GM23248 (cell line): Measurements from ENCODE around the gene LYAR. TPM values are rescaled to one million over a fixed set of nuclear protein-coding genes. Genes with fewer than 3 reads are reported as not detected.

Experiments used
- DNase-seq: peaks from one replicate; pipeline ENCODE4 v3.0.0-alpha.2; 2015
- H2AFZ ChIP-seq: fragments of 200-600 bp; sonication (generic); 2 replicates; pipeline ENCODE4 v1.6.1; 2016; ENCODE audit warnings: antibody characterized with exemption
- H3F3A ChIP-seq: fragments of 200-600 bp; sonication (generic); 2 replicates; pipeline ENCODE4 v1.6.1; 2016; ENCODE audit warnings: mild to moderate bottlenecking, antibody characterized with exemption, mixed run types; ENCODE audit not compliant: insufficient read depth
- H3K27ac ChIP-seq: fragments of 200-600 bp; sonication (generic); 2 replicates; pipeline ENCODE4 v1.5.1; 2016; ENCODE audit warnings: mild to moderate bottlenecking
- H3K27me3 ChIP-seq: fragments of 200-600 bp; sonication (generic); replicated peaks from 2 replicates; pipeline ENCODE4 v1.6.1; 2016; ENCODE audit warnings: mild to moderate bottlenecking; ENCODE audit not compliant: insufficient read depth
- H3K36me3 ChIP-seq: fragments of 200-600 bp; sonication (generic); 2 replicates; pipeline ENCODE4 v1.6.1; 2016; ENCODE audit warnings: low read depth, mild to moderate bottlenecking
- H3K4me1 ChIP-seq: fragments of 200-600 bp; sonication (generic); 2 replicates; pipeline ENCODE4 v1.6.1; 2016; ENCODE audit warnings: mild to moderate bottlenecking; ENCODE audit not compliant: insufficient read depth
- H3K4me2 ChIP-seq: fragments of 200-600 bp; sonication (generic); one replicate; pipeline ENCODE4 v1.6.1; 2016; ENCODE audit warnings: mild to moderate bottlenecking; ENCODE audit not compliant: unreplicated experiment
- H3K4me3 ChIP-seq: fragments of 200-600 bp; sonication (generic); 2 replicates; pipeline ENCODE4 v1.5.1; 2016; ENCODE audit warnings: mild to moderate bottlenecking
- H3K79me2 ChIP-seq: fragments of 200-600 bp; sonication (generic); 2 replicates; pipeline ENCODE4 v1.6.1; 2016; ENCODE audit warnings: mild to moderate bottlenecking; ENCODE audit not compliant: insufficient read depth
- H3K9ac ChIP-seq: fragments of 200-600 bp; sonication (generic); 2 replicates; pipeline ENCODE4 v1.6.1; 2016; ENCODE audit warnings: mild to moderate bottlenecking
- H3K9me2 ChIP-seq: fragments of 200-600 bp; sonication (generic); 2 replicates; pipeline ENCODE4 v1.6.1; 2016; ENCODE audit warnings: mixed run types, mild to moderate bottlenecking, moderate library complexity; ENCODE audit not compliant: insufficient read depth
- H3K9me3 ChIP-seq: fragments of 200-600 bp; sonication (generic); one replicate; pipeline ENCODE4 v1.6.1; 2017; ENCODE audit warnings: low read depth
- H4K20me1 ChIP-seq: fragments of 200-600 bp; sonication (generic); 2 replicates; pipeline ENCODE4 v1.6.0; 2016; ENCODE audit not compliant: insufficient read depth
- EZH2 ChIP-seq: fragments of 200-600 bp; sonication (generic); IDR thresholded peaks from 2 replicates; pipeline ENCODE4 v1.6.1; 2018; ENCODE audit warnings: antibody characterized with exemption, mild to moderate bottlenecking; ENCODE audit not compliant: insufficient read depth, poor library complexity, severe bottlenecking
- EZH2phosphoT487 ChIP-seq: fragments of 200-600 bp; sonication (generic); IDR thresholded peaks from 2 replicates; pipeline ENCODE4 v1.6.1; 2018; ENCODE audit warnings: antibody characterized with exemption, moderate library complexity, mild to moderate bottlenecking, low read depth; ENCODE audit not compliant: insufficient read depth
- WGBS, 2 experiments: methylation state at CpG; one replicate each; pipeline ENCODE4 v1.1.6; 2015 to 2017; ENCODE audit warnings: low lambda C conversion rate in 2 of 2, low coverage in 1 of 2; ENCODE audit errors: missing lambda C conversion rate in 2 of 2; 5-methylcytosine and 5-hydroxymethylcytosine counted together
- in situ Hi-C: fragments of 300-500 bp; cut with MboI; formaldehyde crosslinking; loops from 2 replicates; pipeline ENCODE4 v1.15.0; 2020
- polyA plus RNA-seq: library from polyadenylated mRNA; unstranded; fragments of >200 nt; fragmentation: Nextera tagmentation; extraction: Ambion mirVana; gene quantifications from 2 replicates; pipeline ENCODE4 v1.2.1, GENCODE V29; 2016
- total RNA-seq: library from RNA; depleted of rRNA; stranded (reverse); fragments of >200 nt; shearing (Covaris generic); gene quantifications from 2 replicates; pipeline ENCODE4 v1.2.3, GENCODE V29; 2014; rRNA removed

Gene LYAR
- total and polyA plus RNA-seq, 2 experiments from 2014 or later: 11.9 to 16.9 TPM

DNA sequence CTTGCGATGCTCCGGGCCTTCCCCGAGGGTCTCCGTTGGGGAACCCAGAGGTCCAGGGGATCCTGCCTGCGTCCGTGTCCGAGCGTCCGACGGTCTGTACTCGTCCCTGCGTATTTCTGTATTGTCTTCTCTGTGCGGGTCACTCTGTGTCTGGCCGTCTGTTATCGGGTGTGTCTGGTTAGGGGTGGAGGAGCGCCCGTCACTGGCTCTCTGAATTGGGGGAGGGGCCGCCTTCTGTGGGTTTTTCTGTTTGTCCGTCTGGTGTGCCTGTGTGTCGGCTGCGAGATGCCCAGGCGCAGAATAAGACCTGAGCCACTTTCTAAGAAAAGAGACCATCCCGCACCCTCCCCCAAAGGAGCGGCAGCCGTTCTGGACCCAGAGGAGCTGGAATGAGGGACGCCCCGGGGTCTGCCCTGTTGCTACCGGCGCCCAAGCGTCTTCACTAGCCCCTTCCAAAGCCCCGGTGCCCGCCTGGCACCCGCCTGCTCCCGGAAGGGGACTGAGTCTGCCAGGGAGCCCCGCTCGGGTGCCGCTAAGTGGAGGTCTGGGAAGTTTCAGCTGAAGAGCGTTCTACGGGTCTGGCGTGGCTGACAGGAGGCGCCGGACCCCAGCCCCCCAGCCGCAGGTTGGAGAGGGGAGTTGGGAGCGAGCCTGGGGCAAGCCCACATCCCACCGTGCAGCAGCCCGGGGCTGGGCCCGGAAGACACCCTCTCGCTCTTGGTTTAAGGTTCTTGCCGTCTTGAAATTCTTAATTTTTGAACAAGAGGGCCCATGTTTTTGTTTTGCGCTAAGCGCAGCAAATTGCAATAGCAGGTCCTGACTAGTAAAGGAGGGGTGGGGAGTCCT is 62.2 kb downstream of the LYAR start:
- Histone ChIP-seq H3K4me3 (no peak overlapping the region), H3K36me3 (no peaks in the 10 kb centered on the region), H3K9me3 (no peaks in the 10 kb centered on the region), H2AFZ (no peak overlapping the region), H3K9ac (no peak overlapping the region), H3K9me2 (no peaks in the 10 kb centered on the region), H3K27me3 (peaks cover 15% of the 10 kb centered on the region), H3K79me2 (no peaks in the 10 kb centered on the region), H4K20me1 (no peaks in the 10 kb centered on the region), H3K27ac (no peak overlapping the region), H3F3A (no peaks in the 10 kb centered on the region), H3K4me1 (no peaks in the 10 kb centered on the region), H3K4me2 (no peak overlapping the region)
- 3 to 5% methylated on average over 48 to 50 of the region's 51 CpGs for WGBS, 2 experiments
- in situ Hi-C loops: no loop called here
- peak; percentile 60; the same call in 1 of the 2 replicates for TF ChIP-seq EZH2phosphoT487
- peak; percentile 92 for TF ChIP-seq EZH2
- no peak for DNase-seq

DNA sequence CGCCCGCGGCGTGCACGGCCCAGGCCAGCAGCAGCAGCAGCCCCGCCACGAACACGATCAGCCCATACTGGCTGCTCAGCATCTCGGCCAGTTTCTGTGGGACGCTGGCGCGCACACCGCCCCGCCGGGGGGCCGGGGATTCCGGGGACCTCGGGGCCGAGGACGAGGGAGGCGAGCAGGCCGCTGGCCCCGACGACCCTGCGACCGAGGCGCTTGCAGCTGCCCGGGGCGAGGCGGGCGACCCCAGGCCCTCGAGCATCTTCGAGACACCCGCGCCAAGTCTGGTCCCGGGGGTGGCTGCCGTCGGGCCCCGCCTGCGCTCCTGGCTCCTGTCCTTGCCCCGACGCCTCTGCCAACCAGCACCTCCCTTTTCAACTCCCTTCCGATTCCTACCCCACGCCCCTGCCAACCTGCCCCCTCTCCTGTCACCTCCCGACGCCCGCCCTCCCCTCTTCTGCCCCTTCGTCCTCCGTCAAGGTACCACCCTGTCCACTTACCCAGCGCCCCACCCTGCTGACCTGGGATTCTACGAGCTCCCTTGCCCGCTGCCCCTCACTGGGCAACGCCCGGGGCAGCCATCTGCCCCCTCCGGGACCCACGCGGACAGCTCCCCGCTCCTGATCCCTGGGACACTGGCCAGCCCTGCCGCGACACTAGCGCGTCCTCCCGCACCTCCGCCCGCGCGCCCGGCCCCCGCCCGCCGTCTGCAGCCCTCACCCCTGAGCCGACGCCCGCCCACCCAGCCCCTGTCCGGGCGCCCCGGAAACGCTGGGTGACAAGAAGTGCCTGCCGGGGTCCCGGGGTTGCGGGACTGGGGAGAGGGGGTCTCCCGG is 63.1 kb downstream of the LYAR start, which contains the start of gene OTOP1:
Gene OTOP1 (minus strand): TSS at position 324 of the 833 bp plus-strand sequence. CDS start 65 bp downstream, at position 259.
- Histone ChIP-seq H3K4me2 (no peak within 1 kb of the TSS), H3K27ac (no peak within 1 kb of the TSS), H3K9me3 (no peaks in the 10 kb centered on the region), H3F3A (no peaks in the 10 kb centered on the region), H3K9ac (no peak within 1 kb of the TSS), H3K79me2 (no peaks in the 10 kb centered on the region), H3K4me1 (no peaks in the 10 kb centered on the region), H3K36me3 (no peaks in the 10 kb centered on the region), H3K4me3 (no peak within 1 kb of the TSS; the same call in 1 of the 2 replicates), H2AFZ (no peak within 1 kb of the TSS), H3K27me3 (peaks cover 15% of the 10 kb centered on the region), H4K20me1 (no peaks in the 10 kb centered on the region), H3K9me2 (no peaks in the 10 kb centered on the region)
- TF ChIP-seq EZH2 (peak; percentile 87), EZH2phosphoT487 (no peak)
- DNase-seq: no peak
- in situ Hi-C loops: no loop called here
- WGBS, 2 experiments: 11 to 16% methylated on average over 18 to 59 of the region's 82 CpGs

- no peaks in the 10 kb centered on the region for H3F3A ChIP-seq
- H3K4me2 ChIP-seq: no peak overlapping the region
- H3K27me3 ChIP-seq: peaks cover 15% of the 10 kb centered on the region
- no peaks in the 10 kb centered on the region for H3K36me3 ChIP-seq
- H3K4me3 ChIP-seq: no peak overlapping the region; the same call in 1 of the 2 replicates
- no peaks in the 10 kb centered on the region for H3K9me2 ChIP-seq
- H3K27ac ChIP-seq: no peak overlapping the region
- no peak overlapping the region for H2AFZ ChIP-seq
- peak; percentile 38 for DNase-seq
- no peaks in the 10 kb centered on the region for H3K9me3 ChIP-seq
- TF ChIP-seq EZH2 (no peak), EZH2phosphoT487 (no peak)
- H4K20me1 ChIP-seq: no peaks in the 10 kb centered on the region
- H3K4me1 ChIP-seq: no peaks in the 10 kb centered on the region
- H3K79me2 ChIP-seq: no peaks in the 10 kb centered on the region
- in situ Hi-C loops: no loop called here
- no peak overlapping the region for H3K9ac ChIP-seq
- WGBS, 2 experiments: 7 to 10% methylated on average over 40 to 41 of the region's 41 CpGs
These were observed 63.9 kb downstream of the LYAR start for GRCh38 chr4:4225915-4226605.

Other genes with a start within 250 kb of the LYAR start
- gene OTOP1, start 63.2 kb downstream of the LYAR start, total RNA-seq: not detected in 2 replicates
- gene OTOP1, start 63.2 kb downstream of the LYAR start, polyA plus RNA-seq: not detected in 2 replicates
- gene TMEM128, start 41.9 kb downstream of the LYAR start, total RNA-seq: 17.7 and 25.9 TPM in 2 replicates
- 35.4 and 38.4 TPM in 2 replicates for gene TMEM128, start 41.9 kb downstream of the LYAR start, polyA plus RNA-seq
- gene ZBTB49, start 97 bp upstream of the LYAR start, total RNA-seq: 2.9 and 3.9 TPM in 2 replicates
- gene ZBTB49, start 97 bp upstream of the LYAR start, polyA plus RNA-seq: 1.6 and 1.9 TPM in 2 replicates
- 0.86 TPM in 1 of 2 replicates, not detected in the other for gene NSG1, start 96.9 kb upstream of the LYAR start, total RNA-seq
- 0.16 and 0.31 TPM in 2 replicates for gene NSG1, start 96.9 kb upstream of the LYAR start, polyA plus RNA-seq